GM23338 (cell line): ENCODE measurements around the gene MDGA2. TPM values are rescaled to one million over a fixed set of nuclear protein-coding genes. Genes with fewer than 3 reads are reported as not detected.

ENCODE experiments used
- ATAC-seq: fragments of 200-7000 bp; cut with Tn5 transposase; 3 replicates; pipeline ENCODE4 v1.9.1; 2020
- DNase-seq: peaks from one replicate; pipeline ENCODE4 v3.0.0-alpha.2; 2015; ENCODE audit warnings: low spot score
- H2AFZ ChIP-seq: fragments of 200-600 bp; sonication (generic); 2 replicates; pipeline ENCODE4 v1.8.0; 2016; ENCODE audit warnings: antibody characterized with exemption, mild to moderate bottlenecking, moderate library complexity
- H3F3A ChIP-seq: fragments of 200-600 bp; sonication (generic); replicated peaks from 2 replicates; pipeline ENCODE4 v1.8.0; 2017; ENCODE audit warnings: antibody characterized with exemption, mixed run types, low read depth
- H3K27ac ChIP-seq: fragments of 200-600 bp; sonication (generic); 2 replicates; pipeline ENCODE4 v1.6.1; 2016; ENCODE audit warnings: low read depth
- H3K27me3 ChIP-seq: fragments of 200-600 bp; sonication (generic); 2 replicates; pipeline ENCODE4 v1.8.0; 2016; ENCODE audit warnings: mild to moderate bottlenecking, mixed run types, moderate library complexity; ENCODE audit not compliant: insufficient read depth
- H3K36me3 ChIP-seq: fragments of 200-600 bp; sonication (generic); 2 replicates; pipeline ENCODE4 v1.8.0; 2016; ENCODE audit warnings: mild to moderate bottlenecking; ENCODE audit not compliant: insufficient read depth
- H3K4me1 ChIP-seq: fragments of 200-600 bp; sonication (generic); 2 replicates; pipeline ENCODE4 v1.8.0; 2016; ENCODE audit warnings: mild to moderate bottlenecking, moderate library complexity; ENCODE audit not compliant: insufficient read depth
- H3K4me2 ChIP-seq: fragments of 200-600 bp; sonication (generic); 2 replicates; pipeline ENCODE4 v1.7.1; 2017; ENCODE audit warnings: mixed run types
- H3K4me3 ChIP-seq: fragments of 200-600 bp; sonication (generic); 2 replicates; pipeline ENCODE4 v1.6.1; 2016; ENCODE audit warnings: mixed run types
- H3K79me2 ChIP-seq: fragments of 200-600 bp; sonication (generic); replicated peaks from 2 replicates; pipeline ENCODE4 v1.8.0; 2017; ENCODE audit warnings: mild to moderate bottlenecking; ENCODE audit not compliant: insufficient read depth
- H3K9me2 ChIP-seq: fragments of 200-600 bp; sonication (generic); 2 replicates; pipeline ENCODE4 v1.8.0; 2017; ENCODE audit not compliant: insufficient read depth
- H4K20me1 ChIP-seq: fragments of 200-600 bp; sonication (generic); replicated peaks from 2 replicates; pipeline ENCODE4 v1.8.0; 2017; ENCODE audit warnings: mild to moderate bottlenecking; ENCODE audit not compliant: insufficient read depth
- H3K27ac Mint-ChIP-seq: 2 replicates; pipeline ENCODE4 v1.8.0; 2020; ENCODE audit warnings: inconsistent platforms, mild to moderate bottlenecking, moderate library complexity, mixed read lengths
- H3K27me3 Mint-ChIP-seq: 3 replicates; pipeline ENCODE4 v1.8.0; 2022; ENCODE audit warnings: low read depth, mild to moderate bottlenecking, moderate library complexity, mixed read lengths, inconsistent platforms; ENCODE audit not compliant: insufficient read depth, poor library complexity
- H3K36me3 Mint-ChIP-seq: 3 replicates; pipeline ENCODE4 v1.8.0; 2021; ENCODE audit warnings: low read depth, mild to moderate bottlenecking, inconsistent platforms, moderate library complexity, mixed read lengths
- H3K4me1 Mint-ChIP-seq: 3 replicates; pipeline ENCODE4 v1.8.0; 2020; ENCODE audit warnings: mild to moderate bottlenecking, inconsistent platforms, mixed read lengths
- H3K4me3 Mint-ChIP-seq: 3 replicates; pipeline ENCODE4 v1.8.0; 2021; ENCODE audit warnings: moderate library complexity, mild to moderate bottlenecking, inconsistent platforms, mixed read lengths
- H3K9me3 Mint-ChIP-seq: 3 replicates; pipeline ENCODE4 v1.8.0; 2020; ENCODE audit warnings: moderate library complexity, mild to moderate bottlenecking, inconsistent platforms, mixed read lengths
- CREB1 ChIP-seq: fragments of 250-450 bp; sonication (Bioruptor Pico); IDR thresholded peaks from 2 replicates; pipeline ENCODE4 v1.5.0; 2020; ENCODE audit warnings: low read depth, mild to moderate bottlenecking, moderate library complexity
- EZH2 ChIP-seq: fragments of 200-600 bp; sonication (generic); IDR thresholded peaks from one replicate; pipeline ENCODE4 v1.8.0; 2017; ENCODE audit warnings: antibody characterized with exemption, mild to moderate bottlenecking, low read depth; ENCODE audit not compliant: unreplicated experiment
- EZH2phosphoT487 ChIP-seq: fragments of 200-600 bp; sonication (generic); IDR thresholded peaks from one replicate; pipeline ENCODE4 v1.8.1; 2018; ENCODE audit warnings: antibody characterized with exemption; ENCODE audit not compliant: unreplicated experiment
- JUNB ChIP-seq: IDR thresholded peaks from one replicate; pipeline ENCODE4 v1.6.1; 2016; ENCODE audit warnings: antibody characterized with exemption; ENCODE audit not compliant: unreplicated experiment
- NANOG ChIP-seq: IDR thresholded peaks from 2 replicates; pipeline ENCODE4 v1.6.1; 2016; ENCODE audit warnings: antibody characterized with exemption, borderline replicate concordance
- POLR2AphosphoS5 ChIP-seq: IDR thresholded peaks from 2 replicates; pipeline ENCODE4 v1.6.1; 2016; ENCODE audit warnings: antibody characterized with exemption, low read depth
- STAT1 ChIP-seq: IDR thresholded peaks from one replicate; pipeline ENCODE4 v1.6.1; 2016; ENCODE audit warnings: antibody characterized with exemption; ENCODE audit not compliant: unreplicated experiment
- ZNF114 ChIP-seq: fragments of 250-450 bp; sonication (Bioruptor Pico); IDR thresholded peaks from 2 replicates; pipeline ENCODE4 v1.5.0; 2020; ENCODE audit warnings: mild to moderate bottlenecking, moderate library complexity
- ZNF331 ChIP-seq: fragments of 250-450 bp; sonication (Bioruptor Pico); IDR thresholded peaks from 2 replicates; pipeline ENCODE4 v1.5.0; 2020; ENCODE audit warnings: low read depth, mild to moderate bottlenecking, moderate library complexity
- ZNF462 ChIP-seq: fragments of 250-450 bp; sonication (Bioruptor Pico); IDR thresholded peaks from 2 replicates; pipeline ENCODE4 v1.5.0; 2020; ENCODE audit warnings: mild to moderate bottlenecking, moderate library complexity
- polyA plus RNA-seq: library from polyadenylated mRNA; unstranded; fragments of >200 nt; fragmentation: Nextera tagmentation; extraction: Ambion mirVana; gene quantifications from 2 replicates; pipeline ENCODE4 v1.2.1, GENCODE V29; 2016
- total RNA-seq: library from RNA; depleted of rRNA; stranded (reverse); fragments of >200 nt; shearing (Covaris generic); gene quantifications from 2 replicates; pipeline ENCODE4 v1.2.3, GENCODE V29; 2014
- TF ChIP-seq, protein P1 (sequence below), 2 experiments: fragments of 200-600 bp in 1 of 2; sonication (generic) in 1 of 2; conservative IDR thresholded peaks; 2 replicates each; pipeline versions ENCODE4 v1.5.1 to v1.6.1; 2016 to 2017; ENCODE audit warnings: antibody characterized with exemption in 2 of 2, low read depth in 2 of 2, mild to moderate bottlenecking in 2 of 2, moderate library complexity in 1 of 2
- TF ChIP-seq, protein P2 (sequence below): IDR thresholded peaks from 2 replicates; pipeline ENCODE4 v1.6.1; 2016; ENCODE audit warnings: antibody characterized with exemption

The MDGA2 gene
- total and polyA plus RNA-seq, 2 experiments from 2014 or later = 0.68 to 1.7 TPM

DNA sequence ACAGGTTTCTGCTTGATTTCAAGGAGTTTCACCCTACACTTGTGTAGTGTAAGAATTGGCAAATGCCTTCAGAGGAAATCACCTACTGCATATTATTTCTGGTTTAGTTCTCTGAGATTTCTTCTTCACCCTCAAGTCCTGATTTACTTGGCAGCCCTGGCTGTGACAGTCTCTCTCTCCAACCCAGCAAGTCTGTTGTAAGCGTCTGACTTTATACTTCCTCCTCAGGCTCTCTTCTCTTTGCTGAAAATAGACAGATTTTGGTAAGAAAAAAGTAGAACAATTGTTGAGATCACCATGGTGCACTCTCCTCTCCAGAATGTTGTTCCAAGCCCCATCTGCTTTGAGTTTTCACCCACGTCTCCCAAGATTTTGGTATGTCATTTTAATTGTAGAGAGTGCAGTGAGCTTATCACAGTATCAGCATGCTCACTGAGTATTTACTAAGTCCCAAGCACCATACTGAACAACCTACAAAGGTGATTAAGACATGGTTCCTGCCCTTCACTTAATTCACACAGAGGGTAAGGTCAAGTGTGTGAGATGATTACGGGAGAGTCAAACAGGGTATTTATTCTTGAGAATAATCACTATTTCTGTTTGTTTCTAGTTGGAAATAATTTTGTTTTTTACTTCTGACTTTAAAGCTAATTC, 148.7 kb downstream of the MDGA2 start:
- no peaks in the 10 kb centered on the region for H3K27me3 ChIP-seq
- TF ChIP-seq ZNF331 (CRISPR knock-in tag) (no peak), CREB1 (CRISPR knock-in tag) (no peak), JUNB (no peak), STAT1 (no peak), POLR2AphosphoS5 (no peak)
- TF ChIP-seq, protein P1, sequence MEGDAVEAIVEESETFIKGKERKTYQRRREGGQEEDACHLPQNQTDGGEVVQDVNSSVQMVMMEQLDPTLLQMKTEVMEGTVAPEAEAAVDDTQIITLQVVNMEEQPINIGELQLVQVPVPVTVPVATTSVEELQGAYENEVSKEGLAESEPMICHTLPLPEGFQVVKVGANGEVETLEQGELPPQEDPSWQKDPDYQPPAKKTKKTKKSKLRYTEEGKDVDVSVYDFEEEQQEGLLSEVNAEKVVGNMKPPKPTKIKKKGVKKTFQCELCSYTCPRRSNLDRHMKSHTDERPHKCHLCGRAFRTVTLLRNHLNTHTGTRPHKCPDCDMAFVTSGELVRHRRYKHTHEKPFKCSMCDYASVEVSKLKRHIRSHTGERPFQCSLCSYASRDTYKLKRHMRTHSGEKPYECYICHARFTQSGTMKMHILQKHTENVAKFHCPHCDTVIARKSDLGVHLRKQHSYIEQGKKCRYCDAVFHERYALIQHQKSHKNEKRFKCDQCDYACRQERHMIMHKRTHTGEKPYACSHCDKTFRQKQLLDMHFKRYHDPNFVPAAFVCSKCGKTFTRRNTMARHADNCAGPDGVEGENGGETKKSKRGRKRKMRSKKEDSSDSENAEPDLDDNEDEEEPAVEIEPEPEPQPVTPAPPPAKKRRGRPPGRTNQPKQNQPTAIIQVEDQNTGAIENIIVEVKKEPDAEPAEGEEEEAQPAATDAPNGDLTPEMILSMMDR (conservative IDR thresholded peaks at IDR 0.05; ENCODE audit: low read depth in 2 of 2) = no peak
- no peak overlapping the region for H3K27ac ChIP-seq
- no peaks in the 10 kb centered on the region for H3K9me2 ChIP-seq
- Mint-ChIP-seq H3K9me3 (peaks cover 14% of the 10 kb centered on the region), H3K27ac (no peak overlapping the region), H3K4me3 (no peak overlapping the region), H3K36me3 (peaks cover 12% of the 10 kb centered on the region; the same call in 2 of the 3 replicates), H3K4me1 (no peaks in the 10 kb centered on the region), H3K27me3 (no peaks in the 10 kb centered on the region)
- H2AFZ ChIP-seq = peak overlapping the region; percentile 52
- DNase-seq (no peak), ATAC-seq (no peak)
- no peaks in the 10 kb centered on the region for H4K20me1 ChIP-seq
- no peak overlapping the region for H3K4me2 ChIP-seq
- no peaks in the 10 kb centered on the region for H3K79me2 ChIP-seq
- H3F3A ChIP-seq = no peaks in the 10 kb centered on the region
- no peaks in the 10 kb centered on the region for H3K4me1 ChIP-seq
- H3K36me3 ChIP-seq = peaks cover 5% of the 10 kb centered on the region; the same call in 1 of the 2 replicates
- H3K4me3 ChIP-seq = no peak overlapping the region

DNA sequence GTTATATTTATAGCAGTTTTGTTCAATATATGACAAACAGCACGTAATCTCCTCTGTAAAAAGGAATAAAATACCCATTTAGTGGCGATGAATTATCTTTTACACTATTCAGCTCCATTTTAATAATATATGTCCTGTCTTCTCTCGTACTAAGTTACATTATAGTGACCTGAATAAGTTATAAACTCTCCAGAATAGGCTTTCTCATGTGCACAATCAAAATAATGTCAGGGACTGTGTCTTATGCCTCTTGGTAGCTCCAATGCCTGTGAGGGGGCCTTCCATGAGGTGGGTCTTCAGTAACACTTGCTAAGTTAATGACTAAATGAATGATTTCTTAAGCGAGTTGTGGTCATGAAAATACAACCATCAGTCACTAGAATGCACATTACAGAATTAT, 150.9 kb downstream of the MDGA2 start:
- Mint-ChIP-seq H3K4me1 (no peaks in the 10 kb centered on the region), H3K36me3 (no peaks in the 10 kb centered on the region), H3K27ac (no peak overlapping the region), H3K27me3 (no peaks in the 10 kb centered on the region), H3K9me3 (no peaks in the 10 kb centered on the region; the same call in 2 of the 3 replicates), H3K4me3 (no peak overlapping the region)
- DNase-seq = no peak
- no peak for ATAC-seq
- no peaks in the 10 kb centered on the region for H3K9me2 ChIP-seq
- no peak overlapping the region for H3K27ac ChIP-seq
- no peak overlapping the region for H3K4me3 ChIP-seq
- no peaks in the 10 kb centered on the region for H4K20me1 ChIP-seq
- H3K36me3 ChIP-seq = 0 out of 2 replicates have a peak, but pooled peaks cover under 1% of the 10 kb centered on the region
- H3K4me2 ChIP-seq = no peak overlapping the region
- no peak overlapping the region for H2AFZ ChIP-seq
- no peaks in the 10 kb centered on the region for H3K27me3 ChIP-seq
- no peaks in the 10 kb centered on the region for H3K79me2 ChIP-seq
- no peaks in the 10 kb centered on the region for H3F3A ChIP-seq
- H3K4me1 ChIP-seq = no peaks in the 10 kb centered on the region
- TF ChIP-seq ZNF331 (CRISPR knock-in tag) (no peak), JUNB (no peak), ZNF114 (CRISPR knock-in tag) (no peak), POLR2AphosphoS5 (no peak), EZH2phosphoT487 (no peak), ZNF462 (no peak), EZH2 (no peak), NANOG (no peak)
- TF ChIP-seq, protein P2, sequence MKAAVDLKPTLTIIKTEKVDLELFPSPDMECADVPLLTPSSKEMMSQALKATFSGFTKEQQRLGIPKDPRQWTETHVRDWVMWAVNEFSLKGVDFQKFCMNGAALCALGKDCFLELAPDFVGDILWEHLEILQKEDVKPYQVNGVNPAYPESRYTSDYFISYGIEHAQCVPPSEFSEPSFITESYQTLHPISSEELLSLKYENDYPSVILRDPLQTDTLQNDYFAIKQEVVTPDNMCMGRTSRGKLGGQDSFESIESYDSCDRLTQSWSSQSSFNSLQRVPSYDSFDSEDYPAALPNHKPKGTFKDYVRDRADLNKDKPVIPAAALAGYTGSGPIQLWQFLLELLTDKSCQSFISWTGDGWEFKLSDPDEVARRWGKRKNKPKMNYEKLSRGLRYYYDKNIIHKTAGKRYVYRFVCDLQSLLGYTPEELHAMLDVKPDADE = no peak
